Mammary epithelial cell (primary cell): Measurements from ENCODE around the gene NXPH2.

Source experiments
- CTCF ChIP-seq, 2 donors: IDR thresholded peaks in 1 of 2; conservative IDR thresholded peaks in 1 of 2; 2 replicates each; pipeline ENCODE4 v1.5.1; 2011 to 2012; ENCODE audit warnings: inconsistent platforms in 2 of 2, low read length in 2 of 2, mild to moderate bottlenecking in 2 of 2, control low read depth in 1 of 2, low read depth in 1 of 2; ENCODE audit not compliant: insufficient read depth in 1 of 2; ENCODE audit errors: extremely low read depth in 1 of 2
- EZH2 ChIP-seq: IDR thresholded peaks from 2 replicates; pipeline ENCODE4 v1.6.1; 2012; ENCODE audit warnings: low read length, inconsistent platforms, borderline replicate concordance

- TF ChIP-seq CTCF (conservative IDR thresholded peaks at IDR 0.05 in 1 of 2, IDR thresholded peaks at IDR 0.05 in 1 of 2; ENCODE audit: extremely low read depth in 1 of 2, insufficient read depth in 1 of 2, low read depth in 1 of 2, low read length in 2 of 2) (no peak), EZH2 (no peak)
These were observed 81.8 kb downstream of the NXPH2 start for GRCh38 chr2:138698428-138698827.
